Panc1 (cell line): ENCODE measurements around the gene SLC29A2. TPM values are rescaled to one million over a fixed set of nuclear protein-coding genes. Genes with fewer than 3 reads are reported as not detected.

Experiments
- ATAC-seq: fragments of 200-7000 bp; cut with Tn5 transposase; 2 replicates; pipeline ENCODE4 v1.9.1; 2020; ENCODE audit warnings: mild to moderate bottlenecking, moderate library complexity
- BruUV-seq: library from RNA; stranded (reverse); fragments of 400-500 nt; replicated peaks from 2 replicates; lab custom pipeline; 2021; lab: Mats Ljungman, UMichigan
- CTCF ChIA-PET: fragments of 300-600 bp; sonication (Branson Sonifier 250); formaldehyde crosslinking; loops from one replicate; lab custom pipeline; 2022; ENCODE audit warnings: antibody characterized with exemption; lab: Charles Lee
- POLR2A ChIA-PET: fragments of 300-600 bp; sonication (Branson Sonifier 250); formaldehyde crosslinking; loops from one replicate; lab custom pipeline; 2022; ENCODE audit warnings: antibody characterized with exemption; lab: Charles Lee
- DNase-seq: peaks from one replicate; pipeline ENCODE4 v3.0.0-alpha.2; 2010; ENCODE audit warnings: low read depth, low spot score
- H3K27ac ChIP-seq: 2 replicates; pipeline ENCODE4 v1.5.1; 2011; ENCODE audit warnings: mild to moderate bottlenecking, low read length, inconsistent platforms
- H3K27me3 ChIP-seq: fragments of 200-500 bp; sonication (Bioruptor generic); 2 replicates; pipeline ENCODE4 v1.6.0; 2014; ENCODE audit warnings: low read length, inconsistent platforms; ENCODE audit not compliant: control insufficient read depth, insufficient read depth
- H3K36me3 ChIP-seq: fragments of 200-500 bp; sonication (Bioruptor generic); 2 replicates; pipeline ENCODE4 v1.5.1; 2014; ENCODE audit warnings: inconsistent platforms, mild to moderate bottlenecking, low read length, moderate library complexity; ENCODE audit not compliant: control insufficient read depth, insufficient read depth
- H3K4me1 ChIP-seq: 2 replicates; pipeline ENCODE4 v1.5.1; 2011; ENCODE audit warnings: inconsistent platforms, mild to moderate bottlenecking, low read length, moderate library complexity; ENCODE audit not compliant: control insufficient read depth, insufficient read depth
- H3K4me3 ChIP-seq, 2 experiments: 2 replicates each; pipeline ENCODE4 v1.5.1; 2011 to 2012; ENCODE audit warnings: low read depth in 2 of 2, low read length in 2 of 2, mild to moderate bottlenecking in 2 of 2, inconsistent platforms in 1 of 2, moderate library complexity in 1 of 2
- H3K9me3 ChIP-seq: fragments of 200-500 bp; sonication (Bioruptor generic); 2 replicates; pipeline ENCODE4 v1.5.1; 2014; ENCODE audit warnings: low read depth, mild to moderate bottlenecking, inconsistent platforms, low read length, moderate library complexity; ENCODE audit not compliant: control insufficient read depth, insufficient read depth
- POLR2AphosphoS5 ChIP-seq: IDR thresholded peaks from 2 replicates; pipeline ENCODE4 v1.6.1; 2012; ENCODE audit warnings: mild to moderate bottlenecking, low read depth, low read length, moderate library complexity
- SIN3A ChIP-seq: IDR thresholded peaks from 2 replicates; pipeline ENCODE4 v1.6.1; 2012; ENCODE audit warnings: low read depth, mild to moderate bottlenecking, low read length, moderate library complexity, borderline replicate concordance; ENCODE audit not compliant: insufficient read depth
- TCF7L2 ChIP-seq: IDR thresholded peaks from 2 replicates; pipeline ENCODE4 v1.6.1; 2011; ENCODE audit warnings: mild to moderate bottlenecking, low read depth, low read length, inconsistent platforms
- in situ Hi-C: cut with HindIII; loops from 2 replicates; pipeline ENCODE4 v1.10.0; 2016; ENCODE audit warnings: low sequenced_read_pairs, low pct_unique_long_range_greater_than_20kb
- intact Hi-C: fragments of 100-400 bp; cut with micrococcal nuclease; formaldehyde crosslinking; loops from one replicate; pipeline ENCODE4 v1.10.0; 2022; ENCODE audit not compliant: unreplicated experiment
- total RNA-seq: library from RNA; stranded (reverse); gene quantifications from one replicate; pipeline ENCODE4 v1.2.1, GENCODE V29; 2021; ENCODE audit not compliant: unreplicated experiment
- TF ChIP-seq, protein P1 (sequence below): fragments of 450-650 bp; IDR thresholded peaks from 2 replicates; pipeline ENCODE4 v1.5.1; 2017; ENCODE audit warnings: mild to moderate bottlenecking
- TF ChIP-seq, protein P2 (sequence below), 2 experiments: IDR thresholded peaks; 2 replicates each; pipeline ENCODE4 v1.6.1; 2011 to 2012; ENCODE audit warnings: low read depth in 2 of 2, control low read depth in 1 of 2, low read length in 1 of 2, mild to moderate bottlenecking in 1 of 2, moderate library complexity in 1 of 2; ENCODE audit not compliant: insufficient read depth in 1 of 2

The SLC29A2 gene
- total RNA-seq, 1 experiment from 2014 or later = 28.3 TPM

- Histone ChIP-seq H3K4me3 (no peak overlapping the region), H3K27me3 (no peaks in the 10 kb centered on the region), H3K9me3 (no peaks in the 10 kb centered on the region), H3K4me1 (peaks cover 18% of the 10 kb centered on the region), H3K36me3 (no peaks in the 10 kb centered on the region), H3K27ac (0 out of 2 replicates have a peak overlapping the region, but pooled peaks have one; percentile 32)
- TF ChIP-seq SIN3A (no peak), POLR2AphosphoS5 (no peak), TCF7L2 (no peak)
- TF ChIP-seq, protein P1, sequence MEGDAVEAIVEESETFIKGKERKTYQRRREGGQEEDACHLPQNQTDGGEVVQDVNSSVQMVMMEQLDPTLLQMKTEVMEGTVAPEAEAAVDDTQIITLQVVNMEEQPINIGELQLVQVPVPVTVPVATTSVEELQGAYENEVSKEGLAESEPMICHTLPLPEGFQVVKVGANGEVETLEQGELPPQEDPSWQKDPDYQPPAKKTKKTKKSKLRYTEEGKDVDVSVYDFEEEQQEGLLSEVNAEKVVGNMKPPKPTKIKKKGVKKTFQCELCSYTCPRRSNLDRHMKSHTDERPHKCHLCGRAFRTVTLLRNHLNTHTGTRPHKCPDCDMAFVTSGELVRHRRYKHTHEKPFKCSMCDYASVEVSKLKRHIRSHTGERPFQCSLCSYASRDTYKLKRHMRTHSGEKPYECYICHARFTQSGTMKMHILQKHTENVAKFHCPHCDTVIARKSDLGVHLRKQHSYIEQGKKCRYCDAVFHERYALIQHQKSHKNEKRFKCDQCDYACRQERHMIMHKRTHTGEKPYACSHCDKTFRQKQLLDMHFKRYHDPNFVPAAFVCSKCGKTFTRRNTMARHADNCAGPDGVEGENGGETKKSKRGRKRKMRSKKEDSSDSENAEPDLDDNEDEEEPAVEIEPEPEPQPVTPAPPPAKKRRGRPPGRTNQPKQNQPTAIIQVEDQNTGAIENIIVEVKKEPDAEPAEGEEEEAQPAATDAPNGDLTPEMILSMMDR = no peak
- TF ChIP-seq, protein P2, sequence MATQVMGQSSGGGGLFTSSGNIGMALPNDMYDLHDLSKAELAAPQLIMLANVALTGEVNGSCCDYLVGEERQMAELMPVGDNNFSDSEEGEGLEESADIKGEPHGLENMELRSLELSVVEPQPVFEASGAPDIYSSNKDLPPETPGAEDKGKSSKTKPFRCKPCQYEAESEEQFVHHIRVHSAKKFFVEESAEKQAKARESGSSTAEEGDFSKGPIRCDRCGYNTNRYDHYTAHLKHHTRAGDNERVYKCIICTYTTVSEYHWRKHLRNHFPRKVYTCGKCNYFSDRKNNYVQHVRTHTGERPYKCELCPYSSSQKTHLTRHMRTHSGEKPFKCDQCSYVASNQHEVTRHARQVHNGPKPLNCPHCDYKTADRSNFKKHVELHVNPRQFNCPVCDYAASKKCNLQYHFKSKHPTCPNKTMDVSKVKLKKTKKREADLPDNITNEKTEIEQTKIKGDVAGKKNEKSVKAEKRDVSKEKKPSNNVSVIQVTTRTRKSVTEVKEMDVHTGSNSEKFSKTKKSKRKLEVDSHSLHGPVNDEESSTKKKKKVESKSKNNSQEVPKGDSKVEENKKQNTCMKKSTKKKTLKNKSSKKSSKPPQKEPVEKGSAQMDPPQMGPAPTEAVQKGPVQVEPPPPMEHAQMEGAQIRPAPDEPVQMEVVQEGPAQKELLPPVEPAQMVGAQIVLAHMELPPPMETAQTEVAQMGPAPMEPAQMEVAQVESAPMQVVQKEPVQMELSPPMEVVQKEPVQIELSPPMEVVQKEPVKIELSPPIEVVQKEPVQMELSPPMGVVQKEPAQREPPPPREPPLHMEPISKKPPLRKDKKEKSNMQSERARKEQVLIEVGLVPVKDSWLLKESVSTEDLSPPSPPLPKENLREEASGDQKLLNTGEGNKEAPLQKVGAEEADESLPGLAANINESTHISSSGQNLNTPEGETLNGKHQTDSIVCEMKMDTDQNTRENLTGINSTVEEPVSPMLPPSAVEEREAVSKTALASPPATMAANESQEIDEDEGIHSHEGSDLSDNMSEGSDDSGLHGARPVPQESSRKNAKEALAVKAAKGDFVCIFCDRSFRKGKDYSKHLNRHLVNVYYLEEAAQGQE (IDR thresholded peaks at IDR 0.05; ENCODE audit: insufficient read depth in 1 of 2, low read depth in 2 of 2, low read length in 1 of 2) = no peak
- ChIA-PET CTCF (interaction anchor here (1.0 to 1.1 kb wide), 2 partner anchors 8 to 15 kb away, joined by 4 to 8 read pairs; no protein-coding TSS in a partner anchor), POLR2A (interaction anchor here (0.6 kb wide), 1 partner anchor 12 kb away, joined by 9 read pairs; no protein-coding TSS in a partner anchor)
- DNase-seq (no peak), ATAC-seq (peak; percentile 22)
- no TSS peak for BruUV-seq
- in situ Hi-C loops = no loop called here
- intact Hi-C loops = no loop called here
Observed at GRCh38 chr11:66326261-66327111, 45.1 kb downstream of the SLC29A2 start.

GRCh38 chr11:66325263-66325671, 46.3 kb downstream of the SLC29A2 start:
- Histone ChIP-seq H3K4me1 (peaks cover 18% of the 10 kb centered on the region), H3K36me3 (no peaks in the 10 kb centered on the region), H3K9me3 (no peaks in the 10 kb centered on the region), H3K27me3 (no peaks in the 10 kb centered on the region), H3K27ac (no peak overlapping the region), H3K4me3 (no peak overlapping the region)
- intact Hi-C loops = no loop called here
- DNase-seq (no peak), ATAC-seq (no peak)
- ChIA-PET POLR2A (no interaction called here), CTCF (interaction anchor here (0.5 kb wide), 1 partner anchor 40 kb away, joined by 3 read pairs; no protein-coding TSS in a partner anchor)
- in situ Hi-C loops = no loop called here
- TF ChIP-seq, protein P1 = no peak
- TF ChIP-seq TCF7L2 (no peak), SIN3A (no peak), POLR2AphosphoS5 (no peak)
- TF ChIP-seq, protein P2 (IDR thresholded peaks at IDR 0.05; ENCODE audit: insufficient read depth in 1 of 2, low read depth in 2 of 2, low read length in 1 of 2) = no peak
- no TSS peak for BruUV-seq
